HL-60 (cell line): ENCODE data around the gene PA2G4.

Source experiments
- POLR2AphosphoS5 ChIP-seq: IDR thresholded peaks from 2 replicates; pipeline ENCODE4 v1.6.1; 2012; ENCODE audit warnings: low read depth
- TF ChIP-seq, protein P1 (sequence below): IDR thresholded peaks from one replicate; pipeline ENCODE4 v1.5.1; 2011; ENCODE audit warnings: low read length, control low read depth, inconsistent platforms; ENCODE audit not compliant: insufficient read depth

DNA sequence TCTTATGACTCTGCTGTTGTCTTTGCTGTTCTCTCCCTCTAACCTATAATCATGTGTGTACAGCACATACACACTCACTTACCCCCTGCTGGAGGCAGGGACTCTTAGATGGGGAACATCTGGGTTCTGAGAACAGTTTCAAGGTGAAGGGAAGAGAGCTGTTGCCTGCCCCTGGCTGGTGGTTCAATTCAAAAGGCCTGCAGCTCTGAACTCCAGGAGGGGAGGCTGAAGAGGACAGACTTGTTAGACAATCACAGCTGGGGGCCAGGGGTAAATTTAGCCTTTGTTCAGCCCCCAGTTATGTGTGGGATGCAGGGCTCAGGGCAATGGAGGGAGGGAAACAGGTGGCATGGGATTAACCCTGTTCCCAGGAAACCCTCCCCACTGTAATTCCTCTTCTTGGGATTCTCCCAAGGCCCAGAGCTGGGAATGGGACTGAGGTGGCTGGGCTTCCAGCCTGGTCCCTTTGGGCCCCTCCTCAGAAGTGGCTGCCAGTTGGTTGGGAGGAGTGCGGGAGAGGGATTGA lies 50.0 kb downstream of the PA2G4 start:
- TF ChIP-seq, protein P1, sequence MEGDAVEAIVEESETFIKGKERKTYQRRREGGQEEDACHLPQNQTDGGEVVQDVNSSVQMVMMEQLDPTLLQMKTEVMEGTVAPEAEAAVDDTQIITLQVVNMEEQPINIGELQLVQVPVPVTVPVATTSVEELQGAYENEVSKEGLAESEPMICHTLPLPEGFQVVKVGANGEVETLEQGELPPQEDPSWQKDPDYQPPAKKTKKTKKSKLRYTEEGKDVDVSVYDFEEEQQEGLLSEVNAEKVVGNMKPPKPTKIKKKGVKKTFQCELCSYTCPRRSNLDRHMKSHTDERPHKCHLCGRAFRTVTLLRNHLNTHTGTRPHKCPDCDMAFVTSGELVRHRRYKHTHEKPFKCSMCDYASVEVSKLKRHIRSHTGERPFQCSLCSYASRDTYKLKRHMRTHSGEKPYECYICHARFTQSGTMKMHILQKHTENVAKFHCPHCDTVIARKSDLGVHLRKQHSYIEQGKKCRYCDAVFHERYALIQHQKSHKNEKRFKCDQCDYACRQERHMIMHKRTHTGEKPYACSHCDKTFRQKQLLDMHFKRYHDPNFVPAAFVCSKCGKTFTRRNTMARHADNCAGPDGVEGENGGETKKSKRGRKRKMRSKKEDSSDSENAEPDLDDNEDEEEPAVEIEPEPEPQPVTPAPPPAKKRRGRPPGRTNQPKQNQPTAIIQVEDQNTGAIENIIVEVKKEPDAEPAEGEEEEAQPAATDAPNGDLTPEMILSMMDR, result no peak
- TF ChIP-seq POLR2AphosphoS5, result no peak
